Cardiac muscle cell (in vitro differentiated cells and primary cell): Measurements from ENCODE around the gene GRM3. TPM values are rescaled to one million over a fixed set of nuclear protein-coding genes. Genes with fewer than 3 reads are reported as not detected.

Experiments used
- DNase-seq, 2 donors: peaks; one replicate each; pipeline versions ENCODE4 v3.0.0 to v3.0.0-alpha.2; 2010 to 2017; ENCODE audit warnings: low read depth in 1 of 2, low spot score in 1 of 2
- H3K27ac ChIP-seq: fragments of 200-600 bp; sonication (generic); 2 replicates; pipeline ENCODE4 v1.5.1; 2016
- H3K27me3 ChIP-seq: fragments of 200-600 bp; sonication (generic); 2 replicates; pipeline ENCODE4 v1.6.0; 2016; ENCODE audit warnings: control low read depth
- H3K36me3 ChIP-seq: fragments of 200-600 bp; sonication (generic); 2 replicates; pipeline ENCODE4 v1.5.1; 2016; ENCODE audit warnings: control low read depth
- H3K4me1 ChIP-seq: fragments of 200-600 bp; sonication (generic); 2 replicates; pipeline ENCODE4 v1.8.1; 2017; ENCODE audit warnings: low read depth, mild to moderate bottlenecking, mixed run types
- H3K4me3 ChIP-seq: fragments of 200-600 bp; sonication (generic); 2 replicates; pipeline ENCODE4 v1.5.1; 2016; ENCODE audit warnings: mild to moderate bottlenecking
- H3K9me3 ChIP-seq: fragments of 200-600 bp; sonication (generic); 2 replicates; pipeline ENCODE4 v1.5.1; 2017; ENCODE audit warnings: low read depth, mild to moderate bottlenecking, control low read depth
- CTCF ChIP-seq: IDR thresholded peaks from 2 replicates; pipeline ENCODE4 v1.5.1; 2012; ENCODE audit warnings: low read depth, mild to moderate bottlenecking, low read length
- polyA plus RNA-seq: library from polyadenylated mRNA; unstranded; fragments of >200 nt; fragmentation: Nextera tagmentation; extraction: Ambion mirVana; gene quantifications from 2 replicates; pipeline ENCODE4 v1.2.1, GENCODE V29; 2016
- total RNA-seq: library from RNA; depleted of rRNA; stranded (reverse); fragments of >200 nt; gene quantifications from 2 replicates; pipeline ENCODE4 v1.2.3, GENCODE V29; 2016

The GRM3 gene
- total and polyA plus RNA-seq, 2 experiments from 2014 or later: 0.78 TPM; not detected in 1

GRCh38 chr7:86863452-86863851 is 219.7 kb downstream of the GRM3 start:
- no peaks in the 10 kb centered on the region for H3K4me1 ChIP-seq
- H3K36me3 ChIP-seq: no peaks in the 10 kb centered on the region
- H3K4me3 ChIP-seq: no peak overlapping the region
- no peak overlapping the region for H3K27ac ChIP-seq
- no peaks in the 10 kb centered on the region for H3K27me3 ChIP-seq
- DNase-seq: no peak
- TF ChIP-seq CTCF: no peak
- H3K9me3 ChIP-seq: no peaks in the 10 kb centered on the region

GRCh38 chr7:86867163-86867762 is 223.6 kb downstream of the GRM3 start:
- H3K9me3 ChIP-seq: no peaks in the 10 kb centered on the region
- H3K27me3 ChIP-seq: no peaks in the 10 kb centered on the region
- H3K4me3 ChIP-seq: no peak overlapping the region
- no peak for TF ChIP-seq CTCF
- peak overlapping the region; percentile 60 for H3K27ac ChIP-seq
- H3K4me1 ChIP-seq: no peaks in the 10 kb centered on the region
- DNase-seq: no peak
- no peaks in the 10 kb centered on the region for H3K36me3 ChIP-seq

- Histone ChIP-seq H3K27me3 (no peaks in the 10 kb centered on the region), H3K4me3 (no peak overlapping the region), H3K4me1 (no peaks in the 10 kb centered on the region), H3K9me3 (no peaks in the 10 kb centered on the region), H3K36me3 (peaks cover 9% of the 10 kb centered on the region), H3K27ac (no peak overlapping the region)
- no peak for DNase-seq
- TF ChIP-seq CTCF: no peak
Observed at GRCh38 chr7:86876146-86876545, 232.4 kb downstream of the GRM3 start.

GRCh38 chr7:86884152-86884551 is 240.4 kb downstream of the GRM3 start:
- peaks cover 17% of the 10 kb centered on the region for H3K36me3 ChIP-seq
- no peaks in the 10 kb centered on the region for H3K27me3 ChIP-seq
- H3K9me3 ChIP-seq: no peaks in the 10 kb centered on the region
- no peak overlapping the region for H3K27ac ChIP-seq
- no peaks in the 10 kb centered on the region for H3K4me1 ChIP-seq
- TF ChIP-seq CTCF: no peak
- no peak overlapping the region for H3K4me3 ChIP-seq
- no peak for DNase-seq

GRCh38 chr7:86889501-86889900 is 245.8 kb downstream of the GRM3 start:
- H3K27me3 ChIP-seq: no peaks in the 10 kb centered on the region
- no peaks in the 10 kb centered on the region for H3K9me3 ChIP-seq
- H3K4me3 ChIP-seq: no peak overlapping the region
- peaks cover 46% of the 10 kb centered on the region for H3K36me3 ChIP-seq
- no peak for TF ChIP-seq CTCF
- H3K4me1 ChIP-seq: no peaks in the 10 kb centered on the region
- H3K27ac ChIP-seq: no peak overlapping the region
- DNase-seq: no peak
